SU-DHL-6 (cell line): ENCODE results near the gene MYOM1.

Source experiments
- H2AFZ ChIP-seq: fragments of 200-600 bp; sonication (generic); 2 replicates; pipeline ENCODE4 v1.6.1; 2014; ENCODE audit warnings: low read depth, mild to moderate bottlenecking, moderate library complexity, mixed read lengths, antibody characterized with exemption, low read length; ENCODE audit not compliant: severe bottlenecking
- H3F3A ChIP-seq: fragments of 200-600 bp; shearing (Covaris generic); 2 replicates; pipeline ENCODE4 v1.6.0; 2016; ENCODE audit warnings: antibody characterized with exemption, mild to moderate bottlenecking; ENCODE audit not compliant: insufficient read depth
- H3K27ac ChIP-seq: fragments of 200-600 bp; sonication (generic); 2 replicates; pipeline ENCODE4 v1.5.1; 2016; ENCODE audit warnings: low read depth, mild to moderate bottlenecking, low read length, moderate library complexity, mixed read lengths
- H3K27me3 ChIP-seq: fragments of 200-600 bp; sonication (generic), shearing (Covaris generic); 2 replicates; pipeline ENCODE4 v1.6.0; 2014; ENCODE audit warnings: mild to moderate bottlenecking, low read length
- H3K36me3 ChIP-seq: fragments of 200-600 bp; sonication (generic); 2 replicates; pipeline ENCODE4 v1.6.1; 2014; ENCODE audit warnings: mild to moderate bottlenecking, low read length, mixed read lengths
- H3K4me2 ChIP-seq: fragments of 300-600, 200-600 bp; shearing (Covaris generic), sonication (generic); 2 replicates; pipeline ENCODE4 v1.6.0; 2014; ENCODE audit warnings: low read length, low read depth, mild to moderate bottlenecking; ENCODE audit not compliant: poor library complexity, severe bottlenecking
- H3K4me3 ChIP-seq: fragments of 200-600 bp; sonication (generic); 2 replicates; pipeline ENCODE4 v1.5.1; 2014; ENCODE audit warnings: antibody characterized with exemption, low read length, mild to moderate bottlenecking, mixed read lengths; ENCODE audit not compliant: insufficient read depth, poor library complexity, severe bottlenecking
- H3K79me2 ChIP-seq: fragments of 200-600 bp; sonication (generic); 2 replicates; pipeline ENCODE4 v1.6.1; 2014; ENCODE audit warnings: mild to moderate bottlenecking, low read length, moderate library complexity; ENCODE audit not compliant: insufficient read depth
- H3K9ac ChIP-seq: fragments of 200-600 bp; sonication (generic); 2 replicates; pipeline ENCODE4 v1.7.0; 2014; ENCODE audit warnings: mild to moderate bottlenecking, low read length
- H3K9me2 ChIP-seq: fragments of 200-600 bp; sonication (generic); replicated peaks from 2 replicates; pipeline ENCODE4 v1.6.1; 2014; ENCODE audit warnings: low read length; ENCODE audit not compliant: insufficient read depth
- H3K9me3 ChIP-seq: fragments of 200-600 bp; sonication (generic); 2 replicates; pipeline ENCODE4 v1.6.1; 2014; ENCODE audit warnings: low read length, mixed read lengths; ENCODE audit not compliant: insufficient read depth
- H4K20me1 ChIP-seq: fragments of 200-600 bp; sonication (generic); 2 replicates; pipeline ENCODE4 v1.6.1; 2014; ENCODE audit warnings: low read depth, mild to moderate bottlenecking, antibody characterized with exemption, low read length, moderate library complexity, mixed read lengths
- EZH2phosphoT487 ChIP-seq: fragments of 200-600 bp; sonication (generic), shearing (Covaris generic); conservative IDR thresholded peaks from 2 replicates; pipeline ENCODE4 v1.6.1; 2018; ENCODE audit warnings: mild to moderate bottlenecking, antibody characterized with exemption, low read length, moderate library complexity, mixed read lengths
- TF ChIP-seq, protein P1 (sequence below): fragments of 200-600 bp; sonication (generic); IDR thresholded peaks from one replicate; pipeline ENCODE4 v1.5.1; 2017; ENCODE audit warnings: antibody characterized with exemption, mild to moderate bottlenecking, low read length, moderate library complexity; ENCODE audit not compliant: insufficient read depth, poor library complexity, severe bottlenecking

MYOM1 gene

DNA sequence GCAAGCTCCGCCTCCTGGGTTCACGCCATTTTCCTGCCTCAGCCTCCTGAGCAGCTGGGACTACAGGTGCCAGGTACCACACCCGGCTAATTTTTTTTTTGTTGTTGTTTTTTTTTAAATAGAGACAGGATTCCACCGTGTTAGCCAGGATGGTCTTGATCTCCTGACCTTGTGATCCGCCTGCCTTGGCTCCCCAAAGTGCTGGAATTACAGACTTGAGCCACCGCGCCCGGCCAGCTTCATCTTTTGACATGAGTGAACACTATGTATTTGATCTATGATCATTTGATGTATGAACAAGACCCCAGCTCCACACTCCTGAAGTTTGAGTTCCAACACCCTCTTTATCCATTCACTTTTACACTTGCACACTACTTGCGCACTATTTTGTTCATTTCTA is 163.5 kb downstream of the MYOM1 start:
- H3K9me3 ChIP-seq: no peaks in the 10 kb centered on the region
- no peaks in the 10 kb centered on the region for H3K79me2 ChIP-seq
- no peaks in the 10 kb centered on the region for H3K9me2 ChIP-seq

DNA sequence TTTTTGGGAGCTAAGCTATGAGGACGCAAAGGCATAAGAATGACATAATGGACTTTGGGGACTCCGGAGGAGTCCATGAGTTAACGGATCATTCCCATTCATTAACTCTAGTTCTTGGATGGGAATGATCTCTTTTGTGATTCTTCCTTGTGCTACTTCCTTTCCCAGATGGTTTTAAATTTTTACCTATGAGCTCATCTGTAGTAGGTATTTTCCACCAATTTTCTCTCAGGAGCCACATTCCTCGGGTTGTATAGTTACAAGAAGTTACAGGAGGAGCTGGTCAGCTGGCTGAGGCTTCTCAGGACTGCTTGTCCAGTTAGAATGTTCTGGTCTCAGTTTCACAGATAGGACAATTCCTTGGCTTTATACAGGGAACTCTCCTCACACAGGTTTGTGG is 164.0 kb downstream of the MYOM1 start:
- Histone ChIP-seq H3K36me3 (no peaks in the 10 kb centered on the region), H3K27me3 (no peaks in the 10 kb centered on the region), H3K27ac (no peak overlapping the region), H3K4me3 (no peak overlapping the region), H3F3A (no peaks in the 10 kb centered on the region), H3K9me2 (no peaks in the 10 kb centered on the region), H3K9me3 (no peaks in the 10 kb centered on the region), H3K79me2 (no peaks in the 10 kb centered on the region), H3K9ac (no peak overlapping the region), H3K4me2 (no peak overlapping the region), H4K20me1 (no peaks in the 10 kb centered on the region), H2AFZ (no peak overlapping the region)
- no peak for TF ChIP-seq EZH2phosphoT487
- TF ChIP-seq, protein P1, sequence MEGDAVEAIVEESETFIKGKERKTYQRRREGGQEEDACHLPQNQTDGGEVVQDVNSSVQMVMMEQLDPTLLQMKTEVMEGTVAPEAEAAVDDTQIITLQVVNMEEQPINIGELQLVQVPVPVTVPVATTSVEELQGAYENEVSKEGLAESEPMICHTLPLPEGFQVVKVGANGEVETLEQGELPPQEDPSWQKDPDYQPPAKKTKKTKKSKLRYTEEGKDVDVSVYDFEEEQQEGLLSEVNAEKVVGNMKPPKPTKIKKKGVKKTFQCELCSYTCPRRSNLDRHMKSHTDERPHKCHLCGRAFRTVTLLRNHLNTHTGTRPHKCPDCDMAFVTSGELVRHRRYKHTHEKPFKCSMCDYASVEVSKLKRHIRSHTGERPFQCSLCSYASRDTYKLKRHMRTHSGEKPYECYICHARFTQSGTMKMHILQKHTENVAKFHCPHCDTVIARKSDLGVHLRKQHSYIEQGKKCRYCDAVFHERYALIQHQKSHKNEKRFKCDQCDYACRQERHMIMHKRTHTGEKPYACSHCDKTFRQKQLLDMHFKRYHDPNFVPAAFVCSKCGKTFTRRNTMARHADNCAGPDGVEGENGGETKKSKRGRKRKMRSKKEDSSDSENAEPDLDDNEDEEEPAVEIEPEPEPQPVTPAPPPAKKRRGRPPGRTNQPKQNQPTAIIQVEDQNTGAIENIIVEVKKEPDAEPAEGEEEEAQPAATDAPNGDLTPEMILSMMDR: no peak

More for the DNA sequence above, 163.5 kb downstream of the MYOM1 start:
- Histone ChIP-seq H3K27me3 (no peaks in the 10 kb centered on the region), H2AFZ (no peak overlapping the region), H4K20me1 (no peaks in the 10 kb centered on the region), H3K36me3 (no peaks in the 10 kb centered on the region), H3K4me3 (no peak overlapping the region), H3F3A (no peaks in the 10 kb centered on the region), H3K27ac (no peak overlapping the region), H3K9ac (no peak overlapping the region), H3K4me2 (no peak overlapping the region)
- TF ChIP-seq, protein P1: no peak
- no peak for TF ChIP-seq EZH2phosphoT487

- H3K27ac ChIP-seq: no peak overlapping the region
- TF ChIP-seq, protein P1: no peak
- no peak for TF ChIP-seq EZH2phosphoT487
- no peak overlapping the region for H3K9ac ChIP-seq
- H3F3A ChIP-seq: no peaks in the 10 kb centered on the region
- H3K79me2 ChIP-seq: no peaks in the 10 kb centered on the region
- no peaks in the 10 kb centered on the region for H3K36me3 ChIP-seq
- H3K4me2 ChIP-seq: no peak overlapping the region
- no peaks in the 10 kb centered on the region for H3K9me3 ChIP-seq
- H4K20me1 ChIP-seq: no peaks in the 10 kb centered on the region
- H3K4me3 ChIP-seq: no peak overlapping the region
- H2AFZ ChIP-seq: no peak overlapping the region
- H3K9me2 ChIP-seq: no peaks in the 10 kb centered on the region
- no peaks in the 10 kb centered on the region for H3K27me3 ChIP-seq
These were observed 164.5 kb downstream of the MYOM1 start for GRCh38 chr18:3055186-3055728.
